ENCODE results near the gene RFESD. TPM values are rescaled to one million over a fixed set of nuclear protein-coding genes. Genes with fewer than 3 reads are reported as not detected.

RFESD gene
- 0.55 and 1.1 TPM in 2 replicates for total RNA-seq (2014; rRNA removed; shearing (Covaris generic); ENCODE audit: low replicate concordance)

DNA sequence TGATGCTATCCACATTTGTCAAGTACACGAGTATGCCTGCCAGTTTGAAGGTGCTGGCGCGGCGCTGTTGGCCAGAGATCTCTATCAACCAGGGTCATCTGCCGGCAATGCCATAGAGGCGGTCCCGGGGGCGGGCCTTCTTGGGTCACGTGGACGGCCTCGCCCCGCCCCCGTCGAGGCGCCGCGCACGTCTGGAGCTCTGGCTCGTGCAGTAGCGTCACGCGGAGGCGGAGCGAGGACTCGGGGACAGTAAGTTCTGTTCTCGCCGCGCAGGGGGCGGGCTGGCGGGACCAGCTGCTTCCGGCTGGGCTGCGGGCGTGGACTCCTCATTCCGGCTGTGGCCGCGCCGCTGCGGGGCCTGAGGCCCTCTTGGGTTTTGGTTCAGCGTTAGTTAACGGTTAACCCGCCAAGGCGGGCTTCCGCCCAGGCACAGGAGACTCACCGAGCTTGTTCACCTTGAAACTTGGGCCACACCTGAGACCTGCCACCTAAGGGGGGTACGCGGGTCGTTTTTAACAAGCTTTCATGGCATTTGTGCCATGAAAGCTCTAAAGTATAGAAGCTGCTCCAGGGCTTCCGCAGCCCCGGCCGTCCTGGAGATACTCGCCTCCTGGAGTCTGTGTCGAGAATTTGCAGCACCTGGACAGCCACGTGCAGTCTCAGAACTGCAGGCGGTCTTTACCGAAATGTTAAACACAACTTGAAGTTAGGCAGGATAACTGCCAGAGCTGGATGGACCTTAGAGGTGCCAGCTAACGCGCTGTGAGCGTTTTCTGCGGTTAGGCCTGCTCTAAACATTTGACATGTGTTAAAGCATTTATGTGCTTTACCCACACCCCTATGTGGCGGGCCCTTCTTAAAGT, at the start of gene RFESD:
Gene RFESD, plus strand, starts transcription at position 209 of the 863 bp plus-strand sequence. CDS start 5,495 bp downstream, outside the sequence.
- in situ Hi-C loops (cut with HindIII; ENCODE audit: low pct_unique_long_range_greater_than_20kb, low sequenced_read_pairs): no loop called here
- DNase-seq (ENCODE audit: low read depth): peak; percentile 97

GRCh38 chr5:95599252-95599651, 47.3 kb upstream of the RFESD start:
- DNase-seq (ENCODE audit: low read depth): no peak
- in situ Hi-C loops (cut with HindIII; ENCODE audit: low pct_unique_long_range_greater_than_20kb, low sequenced_read_pairs): no loop called here

- in situ Hi-C loops (cut with HindIII; ENCODE audit: low pct_unique_long_range_greater_than_20kb, low sequenced_read_pairs): no loop called here
- no peak for DNase-seq (ENCODE audit: low read depth)
Measured at GRCh38 chr5:95600557-95600956, 46.0 kb upstream of the RFESD start.

DNA sequence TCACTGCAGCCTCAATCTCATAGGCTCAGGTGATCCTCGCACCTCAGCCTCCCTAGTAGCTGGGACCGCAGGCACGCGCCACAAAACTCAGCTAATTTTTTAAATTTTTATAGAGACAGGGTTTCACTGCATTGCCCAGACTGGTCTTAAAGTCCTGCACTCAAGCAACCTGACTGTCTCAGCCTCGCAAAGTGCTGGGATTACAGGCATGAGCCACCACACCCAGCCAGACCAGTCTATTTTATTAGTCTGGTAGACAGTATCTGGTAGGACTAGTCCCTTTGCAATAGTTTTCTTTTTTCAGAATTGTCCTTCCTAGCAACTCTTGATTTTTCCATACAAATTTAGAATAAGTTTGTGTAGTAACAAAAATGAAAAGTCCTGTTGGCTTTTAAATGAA, 40.8 kb upstream of the RFESD start:
- no peak for DNase-seq (ENCODE audit: low read depth)
- in situ Hi-C loops (cut with HindIII; ENCODE audit: low pct_unique_long_range_greater_than_20kb, low sequenced_read_pairs): no loop called here

DNA sequence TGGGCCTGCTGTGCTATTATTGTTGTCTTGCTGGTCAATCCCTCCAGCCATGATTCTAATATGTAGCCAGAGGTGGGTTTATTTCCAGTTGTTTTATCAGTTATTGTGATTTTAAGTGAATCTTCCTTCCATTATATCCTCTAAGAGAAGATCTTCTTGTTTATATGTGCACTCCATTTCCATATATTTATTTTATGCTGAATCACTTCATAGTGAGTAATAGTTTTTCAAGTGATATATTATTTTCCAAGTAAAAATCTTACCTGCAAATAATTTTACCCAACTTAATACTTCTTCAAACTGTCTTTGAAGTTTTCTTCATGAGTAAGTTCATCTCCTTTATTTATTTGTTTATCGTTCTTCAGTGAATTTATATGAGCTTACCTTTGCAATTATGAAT, 40.2 kb upstream of the RFESD start:
- DNase-seq (ENCODE audit: low read depth): no peak

DNA sequence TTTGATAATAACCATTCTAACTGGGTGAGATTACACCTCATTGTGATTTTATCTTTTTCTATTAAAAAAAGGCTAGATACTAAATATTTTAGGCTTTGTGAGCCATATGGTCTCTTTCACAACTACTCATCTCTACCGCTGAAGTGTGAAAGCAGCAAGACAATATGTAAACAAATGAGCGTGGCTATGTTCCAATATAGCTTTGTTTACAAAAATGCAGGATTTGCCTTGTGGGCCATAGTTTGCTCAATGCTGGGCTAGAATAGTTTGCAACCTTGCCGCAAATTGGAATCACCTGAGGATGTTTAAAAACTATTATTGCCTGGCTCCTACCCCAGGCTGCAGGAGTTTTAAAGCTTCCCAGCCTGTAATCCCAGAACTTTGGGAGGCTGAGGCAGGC, 36.9 kb upstream of the RFESD start:
- in situ Hi-C loops (cut with HindIII; ENCODE audit: low pct_unique_long_range_greater_than_20kb, low sequenced_read_pairs): no loop called here

More for the DNA sequence above, 40.2 kb upstream of the RFESD start:
- in situ Hi-C loops (cut with HindIII; ENCODE audit: low pct_unique_long_range_greater_than_20kb, low sequenced_read_pairs): no loop called here

GRCh38 chr5:95610546-95610945, 36.0 kb upstream of the RFESD start:
- DNase-seq (ENCODE audit: low read depth): no peak
- in situ Hi-C loops (cut with HindIII; ENCODE audit: low pct_unique_long_range_greater_than_20kb, low sequenced_read_pairs): no loop called here

More for the DNA sequence above, 36.9 kb upstream of the RFESD start:
- no peak for DNase-seq (ENCODE audit: low read depth)

GRCh38 chr5:95611396-95611795, 35.2 kb upstream of the RFESD start:
- in situ Hi-C loops (cut with HindIII; ENCODE audit: low pct_unique_long_range_greater_than_20kb, low sequenced_read_pairs): no loop called here

GRCh38 chr5:95613514-95613913, 33.1 kb upstream of the RFESD start:
- in situ Hi-C loops (cut with HindIII; ENCODE audit: low pct_unique_long_range_greater_than_20kb, low sequenced_read_pairs): no loop called here

More at GRCh38 chr5:95611396-95611795, 35.2 kb upstream of the RFESD start:
- no peak for DNase-seq (ENCODE audit: low read depth)

DNA sequence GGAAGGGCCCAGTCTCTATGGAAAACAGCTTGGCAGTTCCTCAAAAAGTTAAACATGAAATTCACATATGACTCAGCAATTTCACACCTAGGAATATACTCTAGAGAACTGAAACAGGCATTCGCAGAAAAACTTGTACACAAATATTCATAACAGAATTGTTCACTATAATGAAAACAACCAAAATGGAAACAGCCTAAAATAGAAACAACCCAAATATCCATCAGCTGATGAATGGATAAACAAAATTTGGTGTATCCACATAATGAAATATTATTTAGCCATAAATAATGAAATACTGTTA, 31.5 kb upstream of the RFESD start:
- no peak for DNase-seq (ENCODE audit: low read depth)
- in situ Hi-C loops (cut with HindIII; ENCODE audit: low pct_unique_long_range_greater_than_20kb, low sequenced_read_pairs): no loop called here

More at GRCh38 chr5:95613514-95613913, 33.1 kb upstream of the RFESD start:
- no peak for DNase-seq (ENCODE audit: low read depth)

DNA sequence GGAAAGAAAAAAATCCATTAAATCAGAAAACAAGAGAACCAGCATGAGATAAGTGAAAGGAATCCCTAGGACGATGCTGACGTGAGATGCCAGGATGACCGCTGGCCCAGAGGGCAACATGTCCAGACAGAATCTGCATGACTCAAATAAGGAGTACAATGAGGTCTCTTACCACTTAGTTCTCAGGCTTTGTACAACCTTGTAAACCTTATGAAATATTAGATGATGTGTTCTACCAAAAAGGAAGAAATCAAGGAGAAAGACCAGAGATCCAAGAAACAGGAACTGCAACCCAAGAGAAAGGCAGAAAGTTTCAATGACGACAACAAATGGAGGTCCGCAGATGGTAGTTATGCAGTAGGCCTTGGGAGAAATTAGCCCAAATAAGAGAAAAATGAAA, 29.5 kb upstream of the RFESD start:
- in situ Hi-C loops (cut with HindIII; ENCODE audit: low pct_unique_long_range_greater_than_20kb, low sequenced_read_pairs): no loop called here
- DNase-seq (ENCODE audit: low read depth): no peak

DNA sequence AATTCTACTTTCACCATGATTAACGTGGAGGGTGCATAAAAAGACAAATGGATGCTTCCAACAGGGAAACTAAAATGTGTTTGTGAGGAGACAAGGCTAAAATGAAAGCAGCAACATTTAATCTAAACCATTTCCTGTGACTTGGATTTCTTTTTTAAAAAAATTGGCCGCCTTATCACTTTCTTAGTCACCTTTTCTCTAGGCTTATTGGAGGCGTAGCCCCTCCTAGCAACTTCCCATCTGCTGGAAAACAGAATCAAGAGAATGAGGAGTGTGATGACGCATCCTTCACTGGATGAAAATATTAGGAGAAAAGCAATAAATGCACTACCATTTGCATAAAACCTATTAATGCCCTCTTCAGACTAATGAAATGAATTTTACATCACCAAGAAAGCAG, 27.5 kb upstream of the RFESD start:
- in situ Hi-C loops (cut with HindIII; ENCODE audit: low pct_unique_long_range_greater_than_20kb, low sequenced_read_pairs): no loop called here
- no peak for DNase-seq (ENCODE audit: low read depth)

DNA sequence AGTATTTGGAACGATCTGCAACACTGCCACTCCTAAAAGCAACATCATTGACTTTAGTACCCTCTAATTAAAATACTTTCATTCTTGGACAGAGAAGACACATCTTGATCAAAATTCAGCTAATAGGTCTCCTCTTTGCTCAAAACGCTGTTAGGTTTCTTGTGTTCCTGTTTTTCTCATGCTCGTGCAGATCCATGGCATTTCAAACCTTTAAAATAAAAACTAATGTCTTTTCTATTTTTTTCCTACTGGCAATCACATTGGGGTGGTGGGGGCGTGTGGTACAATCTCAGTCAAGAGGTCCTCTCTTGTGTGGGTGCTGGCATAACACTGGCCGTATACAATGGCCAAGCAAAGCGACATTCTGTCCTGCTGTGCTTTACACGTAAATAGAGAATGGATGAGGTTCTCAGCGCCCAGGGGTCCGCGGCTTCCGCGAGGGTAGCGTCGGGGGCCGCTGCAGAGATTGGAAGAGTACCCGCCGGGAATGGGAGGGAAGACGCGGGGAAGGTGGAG, 27.0 kb upstream of the RFESD start:
- in situ Hi-C loops (cut with HindIII; ENCODE audit: low pct_unique_long_range_greater_than_20kb, low sequenced_read_pairs): no loop called here
- DNase-seq (ENCODE audit: low read depth): no peak

GRCh38 chr5:95620030-95620869, 26.3 kb upstream of the RFESD start, which contains the start of gene GPR150:
Gene GPR150, plus strand, starts transcription at chr5:95620087. Its CDS starts 189 bp downstream, at chr5:95620276.
- DNase-seq (ENCODE audit: low read depth): peak; percentile 23
- in situ Hi-C loops (cut with HindIII; ENCODE audit: low pct_unique_long_range_greater_than_20kb, low sequenced_read_pairs): no loop called here

DNA sequence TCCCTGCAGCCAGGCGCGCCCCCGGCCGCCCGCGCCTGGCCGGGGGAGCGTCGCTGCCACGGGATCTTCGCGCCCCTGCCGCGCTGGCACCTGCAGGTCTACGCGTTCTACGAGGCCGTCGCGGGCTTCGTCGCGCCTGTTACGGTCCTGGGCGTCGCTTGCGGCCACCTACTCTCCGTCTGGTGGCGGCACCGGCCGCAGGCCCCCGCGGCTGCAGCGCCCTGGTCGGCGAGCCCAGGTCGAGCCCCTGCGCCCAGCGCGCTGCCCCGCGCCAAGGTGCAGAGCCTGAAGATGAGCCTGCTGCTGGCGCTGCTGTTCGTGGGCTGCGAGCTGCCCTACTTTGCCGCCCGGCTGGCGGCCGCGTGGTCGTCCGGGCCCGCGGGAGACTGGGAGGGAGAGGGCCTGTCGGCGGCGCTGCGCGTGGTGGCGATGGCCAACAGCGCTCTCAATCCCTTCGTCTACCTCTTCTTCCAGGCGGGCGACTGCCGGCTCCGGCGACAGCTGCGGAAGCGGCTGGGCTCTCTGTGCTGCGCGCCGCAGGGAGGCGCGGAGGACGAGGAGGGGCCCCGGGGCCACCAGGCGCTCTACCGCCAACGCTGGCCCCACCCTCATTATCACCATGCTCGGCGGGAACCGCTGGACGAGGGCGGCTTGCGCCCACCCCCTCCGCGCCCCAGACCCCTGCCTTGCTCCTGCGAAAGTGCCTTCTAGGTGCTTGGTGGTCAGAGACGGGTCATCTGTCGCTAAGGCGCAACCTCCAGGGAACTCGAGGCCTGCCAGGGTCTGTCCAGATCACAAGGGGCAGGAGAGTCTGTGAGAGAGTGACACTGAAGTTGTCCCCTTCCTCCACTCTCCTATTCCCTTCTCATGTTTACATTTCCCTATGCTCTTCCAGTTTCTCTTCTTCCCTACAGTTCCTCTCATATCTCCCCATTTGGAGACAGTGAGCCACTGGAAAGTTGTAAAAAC, 25.4 kb upstream of the RFESD start:
- in situ Hi-C loops (cut with HindIII; ENCODE audit: low pct_unique_long_range_greater_than_20kb, low sequenced_read_pairs): no loop called here
- no peak for DNase-seq (ENCODE audit: low read depth)

- no peak for DNase-seq (ENCODE audit: low read depth)
- in situ Hi-C loops (cut with HindIII; ENCODE audit: low pct_unique_long_range_greater_than_20kb, low sequenced_read_pairs): no loop called here
Measured at GRCh38 chr5:95621839-95622629, 24.5 kb upstream of the RFESD start.

DNA sequence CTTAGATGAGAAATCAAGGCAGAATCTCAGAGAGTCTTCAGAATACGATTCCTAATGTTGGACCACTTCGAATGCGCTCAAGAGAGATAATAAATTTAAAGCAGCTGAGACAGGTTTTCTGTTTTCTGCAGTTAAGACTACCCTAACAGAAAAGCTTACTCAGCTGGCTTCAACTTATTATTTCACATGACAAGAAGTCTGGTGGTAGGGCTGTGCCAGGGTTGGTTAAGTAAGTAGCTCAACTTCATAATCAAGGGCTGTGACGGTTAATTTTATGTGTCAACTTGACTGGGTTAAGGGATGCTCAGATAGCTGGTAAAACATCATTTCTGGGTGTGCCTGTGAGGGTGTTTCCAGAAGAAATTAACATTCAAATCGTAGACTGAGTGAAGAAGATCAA, 22.9 kb upstream of the RFESD start:
- in situ Hi-C loops (cut with HindIII; ENCODE audit: low pct_unique_long_range_greater_than_20kb, low sequenced_read_pairs): no loop called here
- no peak for DNase-seq (ENCODE audit: low read depth)
